Activated T-cell treated with anti-CD3 and anti-CD28 coated beads, Interleukin-2, amount 50 U/mL, for 72 hours (primary cell): Measurements from ENCODE around the gene PIGT. TPM values are rescaled to one million over a fixed set of nuclear protein-coding genes. Genes with fewer than 3 reads are reported as not detected.
A peak's percentile ranks its signal among the peaks of the same experiment; 100 is the strongest.

Experiments used
- ATAC-seq, 2 donors: fragments of 150-1000 bp; cut with Tn5 transposase; replicated peaks in 1 of 2; 2 replicates each; pipeline ENCODE4 v1.10.0; 2021; ENCODE audit warnings: moderate library complexity in 2 of 2, mild to moderate bottlenecking in 1 of 2
- DNase-seq, 2 donors: peaks; one replicate each; pipeline ENCODE4 v3.0.0; 2021 to 2022; ENCODE audit warnings: mixed read lengths in 1 of 2
- H3K27ac Mint-ChIP-seq: one replicate; pipeline ENCODE4 v1.8.0; 2022; ENCODE audit warnings: mild to moderate bottlenecking, moderate library complexity, mixed read lengths
- H3K27me3 Mint-ChIP-seq: one replicate; pipeline ENCODE4 v1.8.0; 2022; ENCODE audit warnings: low read depth, mixed read lengths
- H3K36me3 Mint-ChIP-seq, 2 donors: one replicate each; pipeline ENCODE4 v1.8.0; 2022; ENCODE audit warnings: mixed read lengths in 2 of 2, mild to moderate bottlenecking in 1 of 2; ENCODE audit not compliant: insufficient read depth in 2 of 2
- H3K4me1 Mint-ChIP-seq: one replicate; pipeline ENCODE4 v1.8.0; 2022; ENCODE audit warnings: low read depth, mixed read lengths
- H3K4me3 Mint-ChIP-seq, 2 donors: one replicate each; pipeline ENCODE4 v1.8.0; 2022; ENCODE audit warnings: mild to moderate bottlenecking in 2 of 2, mixed read lengths in 2 of 2, moderate library complexity in 2 of 2
- H3K9me3 Mint-ChIP-seq, 2 donors: one replicate each; pipeline ENCODE4 v1.8.0; 2022; ENCODE audit warnings: mixed read lengths in 2 of 2
- total RNA-seq, 2 donors: library from RNA; stranded (reverse); gene quantifications; one replicate each; pipeline ENCODE4 v1.2.3, GENCODE V29; 2022

The PIGT gene
- total RNA-seq, 2 donors from 2014 or later = 60.4 to 63.7 TPM

DNA sequence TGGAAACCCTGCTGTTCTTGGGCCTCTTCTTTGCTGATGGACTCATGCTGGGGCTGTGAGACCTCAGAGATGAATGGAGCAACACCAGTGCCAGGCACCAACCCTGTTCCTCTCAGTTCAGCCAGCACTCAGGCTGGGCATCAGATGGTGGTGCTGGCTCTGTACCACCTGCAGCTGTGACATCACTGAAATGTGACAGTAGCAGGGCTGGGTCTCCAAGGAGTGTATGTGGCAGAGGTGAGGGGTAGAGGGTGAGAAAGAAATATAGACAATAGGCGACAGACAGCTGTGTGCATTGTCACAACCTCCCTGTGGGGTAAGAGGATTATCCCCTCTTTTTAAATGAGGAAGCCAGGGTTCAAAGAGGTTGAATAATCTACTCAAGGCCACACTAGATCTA is 37.8 kb upstream of the PIGT start, which contains the start of gene TP53TG5:
TSS of gene TP53TG5 (minus strand) at position 135 of the 400 bp plus-strand sequence. CDS start at position 46, 89 bp downstream.
- no peaks in the 10 kb centered on the region for H3K9me3 Mint-ChIP-seq
- H3K27me3 Mint-ChIP-seq = no peaks in the 10 kb centered on the region
- ATAC-seq (no peak), DNase-seq (no peak)
- peaks cover 24% of the 10 kb centered on the region for H3K4me1 Mint-ChIP-seq
- no peak within 1 kb of the TSS for H3K4me3 Mint-ChIP-seq
- peaks cover 0 to 2% of the 10 kb centered on the region in 2 donors for H3K36me3 Mint-ChIP-seq
- no peak within 1 kb of the TSS for H3K27ac Mint-ChIP-seq

DNA sequence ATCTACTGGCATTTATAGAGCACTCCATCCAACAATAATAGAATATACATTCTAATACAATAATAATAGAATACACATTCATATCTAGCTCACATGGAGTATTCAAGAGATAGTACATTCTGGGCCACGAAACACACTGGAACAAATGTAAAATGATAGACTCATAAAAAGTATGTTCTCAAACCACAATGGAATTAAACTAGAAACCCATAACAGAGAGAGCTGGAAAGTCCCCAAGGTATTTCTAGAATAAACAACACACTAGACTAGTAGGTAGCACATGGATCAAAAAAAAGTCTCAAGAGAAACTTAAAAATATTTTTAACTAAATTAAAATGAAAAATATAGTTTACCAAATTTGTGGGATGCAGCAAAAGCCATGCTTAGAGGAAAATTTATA is 28.7 kb upstream of the PIGT start:
- peak; percentile 33 to 61 for ATAC-seq
- Mint-ChIP-seq H3K4me3 (no peak overlapping the region), H3K9me3 (peaks cover 4 to 5% of the 10 kb centered on the region in 2 donors), H3K36me3 (peaks cover 5 to 6% of the 10 kb centered on the region in 2 donors), H3K4me1 (peaks cover 35% of the 10 kb centered on the region), H3K27me3 (no peaks in the 10 kb centered on the region), H3K27ac (no peak overlapping the region)
- DNase-seq = no peak

DNA sequence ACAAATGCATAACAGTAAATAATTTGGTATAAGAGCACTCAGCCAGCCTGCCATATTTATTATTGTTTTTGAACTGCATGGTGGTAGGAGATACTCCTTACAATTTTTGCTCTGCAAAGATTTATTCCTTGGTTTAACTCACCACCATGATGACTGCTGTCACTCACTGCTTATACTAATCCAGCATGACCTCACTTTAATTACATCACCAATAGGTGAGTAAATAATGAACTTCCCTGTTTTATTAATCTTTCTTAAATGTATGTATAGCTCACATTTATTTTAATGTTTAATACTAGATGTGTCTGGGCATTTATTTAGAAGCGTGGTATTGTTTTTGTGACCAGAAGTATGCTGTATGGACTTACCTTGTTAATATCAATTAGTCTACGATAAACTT is 25.0 kb upstream of the PIGT start:
- H3K4me3 Mint-ChIP-seq = no peak overlapping the region
- peaks cover 5 to 6% of the 10 kb centered on the region in 2 donors for H3K36me3 Mint-ChIP-seq
- H3K27ac Mint-ChIP-seq = no peak overlapping the region
- ATAC-seq = no peak
- peaks cover 4 to 5% of the 10 kb centered on the region in 2 donors for H3K9me3 Mint-ChIP-seq
- DNase-seq = no peak
- peaks cover 35% of the 10 kb centered on the region for H3K4me1 Mint-ChIP-seq
- no peaks in the 10 kb centered on the region for H3K27me3 Mint-ChIP-seq

DNA sequence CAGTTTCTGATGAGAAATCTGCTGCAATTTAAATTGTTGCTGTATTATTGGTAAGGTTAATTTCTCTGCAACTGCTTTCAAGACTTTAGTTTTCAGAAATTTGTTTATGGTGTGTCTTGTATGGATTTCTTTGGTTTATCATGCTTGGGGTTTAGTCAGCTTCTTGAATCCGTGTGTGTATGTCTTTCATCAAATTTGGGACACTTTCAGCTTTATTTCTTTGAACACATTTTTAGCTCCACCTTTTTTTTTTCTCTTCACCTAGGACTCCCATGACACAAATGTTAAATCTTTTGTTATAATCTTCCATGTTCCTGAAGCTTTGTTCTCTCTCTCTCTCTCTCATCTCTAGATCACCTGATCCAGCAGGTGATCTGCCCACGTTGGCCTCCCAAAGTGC is 24.4 kb upstream of the PIGT start:
- Mint-ChIP-seq H3K27ac (peak overlapping the region; percentile 34), H3K27me3 (no peaks in the 10 kb centered on the region), H3K4me1 (peaks cover 33% of the 10 kb centered on the region), H3K9me3 (peaks cover 4 to 5% of the 10 kb centered on the region in 2 donors), H3K36me3 (peaks cover 5 to 6% of the 10 kb centered on the region in 2 donors), H3K4me3 (peak overlapping the region in 1 of 2 donors; percentile 8)
- ATAC-seq (no peak), DNase-seq (no peak)

DNA sequence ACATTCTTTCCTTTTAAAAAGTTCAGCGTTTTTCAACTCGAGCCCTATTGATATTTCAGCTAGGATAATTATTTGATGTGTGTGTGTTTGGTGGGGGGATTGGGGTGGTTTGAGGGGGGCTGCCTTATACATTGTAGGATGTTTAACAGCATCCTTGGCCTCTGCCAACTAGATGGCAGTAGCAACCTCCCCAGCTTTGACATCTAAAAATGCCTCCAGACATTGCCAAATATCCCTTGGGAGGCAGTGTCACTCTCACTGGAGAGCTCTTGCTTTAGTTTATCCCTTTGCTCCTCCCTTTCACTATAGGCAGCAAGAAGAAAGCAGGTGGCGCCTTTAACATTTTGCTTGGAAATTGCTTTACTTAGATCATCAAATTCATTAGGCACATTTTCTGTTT is 23.2 kb upstream of the PIGT start:
- Mint-ChIP-seq H3K27me3 (no peaks in the 10 kb centered on the region), H3K27ac (no peak overlapping the region), H3K9me3 (peaks cover 0 to 4% of the 10 kb centered on the region in 2 donors), H3K36me3 (peaks cover 0 to 2% of the 10 kb centered on the region in 2 donors), H3K4me1 (peaks cover 21% of the 10 kb centered on the region), H3K4me3 (no peak overlapping the region)
- DNase-seq (no peak), ATAC-seq (no peak)

DNA sequence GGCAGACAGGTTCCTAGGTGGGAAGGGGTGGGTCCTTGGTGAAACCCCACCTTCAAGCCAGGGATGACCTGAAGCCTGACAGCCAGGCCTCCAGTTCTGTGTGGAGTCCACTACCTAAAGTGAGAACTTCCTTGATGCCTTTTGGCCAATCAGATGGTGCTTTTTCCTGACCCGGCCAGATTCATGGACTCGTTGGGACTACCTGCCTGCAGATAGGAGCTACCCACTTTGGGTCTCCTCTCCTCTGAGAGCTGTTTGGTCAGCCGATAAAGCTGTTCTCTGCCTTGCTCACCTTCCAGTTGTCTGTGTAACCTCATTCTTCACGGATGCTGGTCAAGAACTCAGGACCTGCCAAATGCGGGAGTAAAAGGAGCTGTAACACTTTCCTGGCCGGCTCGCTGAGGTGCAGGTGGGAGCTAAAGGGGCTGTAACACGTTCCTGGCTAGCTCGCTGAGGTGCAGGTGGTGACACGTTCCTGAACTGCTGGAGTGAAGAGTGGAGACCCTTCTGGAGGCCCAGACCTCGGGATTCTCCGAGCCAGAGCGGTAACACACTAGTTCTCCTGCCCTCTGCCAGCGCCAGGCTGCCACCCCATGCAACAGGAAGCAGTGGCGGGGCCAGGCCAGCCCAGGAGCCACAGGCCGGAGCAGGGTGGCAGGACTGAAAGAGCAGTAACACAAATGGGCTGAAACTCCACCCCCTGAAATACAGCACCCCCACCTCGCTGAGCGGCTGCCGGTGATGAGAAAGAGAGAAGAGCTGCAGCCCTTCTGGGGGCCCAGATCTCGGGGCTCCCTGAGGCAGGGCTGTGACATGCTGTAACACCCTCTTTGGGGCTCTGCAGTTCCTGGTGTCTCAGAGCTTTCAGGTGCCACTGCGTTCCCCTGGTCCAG is 21.5 kb upstream of the PIGT start:
- no peak overlapping the region for H3K4me3 Mint-ChIP-seq
- H3K27ac Mint-ChIP-seq = no peak overlapping the region
- H3K27me3 Mint-ChIP-seq = no peaks in the 10 kb centered on the region
- H3K36me3 Mint-ChIP-seq = peaks cover 0 to 2% of the 10 kb centered on the region in 2 donors
- no peaks in the 10 kb centered on the region for H3K9me3 Mint-ChIP-seq
- peaks cover 10% of the 10 kb centered on the region for H3K4me1 Mint-ChIP-seq
- DNase-seq = no peak
- no peak for ATAC-seq

DNA sequence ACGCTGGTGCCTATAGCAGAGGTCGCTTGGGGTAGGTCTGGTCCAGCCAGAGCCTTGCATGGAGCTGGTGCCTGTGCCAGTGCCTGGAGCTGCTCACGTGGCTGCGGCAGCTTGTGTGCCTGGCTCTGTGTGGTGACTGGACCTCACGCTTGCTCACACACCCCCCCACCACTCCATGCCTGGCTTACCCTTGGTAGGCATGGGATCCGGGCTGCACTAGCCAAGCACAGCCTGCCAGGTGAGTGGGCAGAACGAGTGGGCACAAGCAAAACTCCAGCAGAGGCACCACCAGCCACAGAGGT is 20.9 kb upstream of the PIGT start:
- peaks cover 10% of the 10 kb centered on the region for H3K4me1 Mint-ChIP-seq
- DNase-seq (no peak), ATAC-seq (no peak)
- H3K36me3 Mint-ChIP-seq = peaks cover 6 to 8% of the 10 kb centered on the region in 2 donors
- H3K27ac Mint-ChIP-seq = no peak overlapping the region
- H3K9me3 Mint-ChIP-seq = peaks cover 1 to 2% of the 10 kb centered on the region in 2 donors
- no peak overlapping the region for H3K4me3 Mint-ChIP-seq
- no peaks in the 10 kb centered on the region for H3K27me3 Mint-ChIP-seq

DNA sequence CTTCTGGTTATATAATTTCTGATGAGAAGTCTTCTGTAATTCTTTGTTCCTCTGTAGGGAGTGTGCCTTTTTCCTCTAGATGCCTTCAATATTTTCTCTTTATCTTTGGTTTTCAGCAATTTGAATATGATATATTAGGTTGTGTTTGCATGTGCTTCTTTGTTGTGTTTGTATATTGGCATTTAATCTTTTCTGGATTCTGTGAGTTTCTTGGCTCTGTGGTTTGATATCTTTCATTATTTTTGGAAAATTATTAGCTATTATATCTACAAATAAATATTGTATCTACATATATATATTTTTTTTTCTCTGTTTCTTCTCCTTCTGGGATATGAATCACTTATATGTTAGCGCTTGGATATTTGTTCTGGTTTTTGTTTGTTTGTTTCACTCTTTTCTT is 16.9 kb upstream of the PIGT start:
- peaks cover 10 to 12% of the 10 kb centered on the region in 2 donors for H3K9me3 Mint-ChIP-seq
- peaks cover 19 to 27% of the 10 kb centered on the region in 2 donors for H3K36me3 Mint-ChIP-seq
- H3K27ac Mint-ChIP-seq = no peak overlapping the region

DNA sequence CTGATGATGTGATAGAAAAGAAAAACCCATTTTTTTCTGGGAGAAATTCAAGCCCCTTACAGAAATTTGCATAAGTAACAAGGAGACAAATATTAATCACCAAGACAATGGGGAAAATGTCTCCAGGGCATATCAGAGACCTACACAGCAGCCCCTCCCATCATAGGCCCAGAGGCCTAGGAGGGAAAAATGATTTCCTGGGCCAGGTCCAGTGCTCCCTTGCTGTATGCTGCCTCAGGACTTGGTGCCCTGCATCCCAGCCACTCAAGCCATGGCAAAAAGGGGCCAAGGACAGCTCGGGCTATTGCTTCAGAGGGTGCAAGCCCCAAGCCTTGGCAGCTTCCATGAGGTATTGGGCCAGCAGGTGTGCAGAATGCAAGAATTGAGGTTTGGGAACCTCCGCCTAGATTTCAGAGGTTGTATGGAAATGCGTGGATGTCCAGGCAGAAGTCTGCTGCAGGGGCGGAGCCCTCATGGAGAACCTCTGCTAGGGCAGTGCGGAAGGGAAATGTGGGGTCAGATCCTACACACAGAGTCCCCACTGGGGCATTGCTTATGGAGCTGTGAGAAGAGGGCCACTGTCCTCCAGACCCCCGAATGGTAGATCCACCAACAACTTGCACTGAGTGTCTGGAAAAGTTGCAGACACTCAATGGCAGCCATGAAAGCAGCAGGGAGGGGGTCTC is 15.5 kb upstream of the PIGT start:
- Mint-ChIP-seq H3K27ac (no peak overlapping the region), H3K4me3 (no peak overlapping the region), H3K36me3 (peaks cover 21 to 27% of the 10 kb centered on the region in 2 donors), H3K4me1 (peaks cover 18% of the 10 kb centered on the region), H3K9me3 (peaks cover 10 to 12% of the 10 kb centered on the region in 2 donors), H3K27me3 (no peaks in the 10 kb centered on the region)
- DNase-seq = no peak
- ATAC-seq = no peak

More for the DNA sequence above, 16.9 kb upstream of the PIGT start:
- no peak overlapping the region for H3K4me3 Mint-ChIP-seq
- peaks cover 9% of the 10 kb centered on the region for H3K4me1 Mint-ChIP-seq
- H3K27me3 Mint-ChIP-seq = no peaks in the 10 kb centered on the region
- ATAC-seq (no peak), DNase-seq (no peak)

DNA sequence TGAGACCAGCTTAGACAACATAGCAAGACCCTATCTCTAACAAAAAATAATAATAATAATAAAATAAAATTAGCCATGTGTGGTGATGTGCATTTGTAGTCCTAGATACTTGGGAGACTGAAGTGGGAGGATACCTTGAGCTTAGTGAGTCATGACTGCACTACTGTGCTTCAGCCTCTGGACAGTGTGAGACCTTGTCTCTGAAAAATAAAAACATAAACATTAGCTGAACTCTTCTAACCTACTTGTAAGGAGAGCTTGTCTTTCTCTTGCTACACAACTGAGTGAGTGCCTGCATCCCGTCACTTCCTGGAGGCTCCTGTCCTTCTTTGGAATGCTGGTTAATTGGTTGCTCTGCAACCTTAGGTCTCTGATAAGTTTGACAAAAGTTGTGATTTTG is 13.0 kb upstream of the PIGT start:
- peaks cover 21 to 27% of the 10 kb centered on the region in 2 donors for H3K36me3 Mint-ChIP-seq
- H3K27me3 Mint-ChIP-seq = no peaks in the 10 kb centered on the region
- H3K27ac Mint-ChIP-seq = no peak overlapping the region
- no peak overlapping the region for H3K4me3 Mint-ChIP-seq
- ATAC-seq (no peak), DNase-seq (no peak)
- peaks cover 29% of the 10 kb centered on the region for H3K4me1 Mint-ChIP-seq
- H3K9me3 Mint-ChIP-seq = peaks cover 10 to 12% of the 10 kb centered on the region in 2 donors

DNA sequence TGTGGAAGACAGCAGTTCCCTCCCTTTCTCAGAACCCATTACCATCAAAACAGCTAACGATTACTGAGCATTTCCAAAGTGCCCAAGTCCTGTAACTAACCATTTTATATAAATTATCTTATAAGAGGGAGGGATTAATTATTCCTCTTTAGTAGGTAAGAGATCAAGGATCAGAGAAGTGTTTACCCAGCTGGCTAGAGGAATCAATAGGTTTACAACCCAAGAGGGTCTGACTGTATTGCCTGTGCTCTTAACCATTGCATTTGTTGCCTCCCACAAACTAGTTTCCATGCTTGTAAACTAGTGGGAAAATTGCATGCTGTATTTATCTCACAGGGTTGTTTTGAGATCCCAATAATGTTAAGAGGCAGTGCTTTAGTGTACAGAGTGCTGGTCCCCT is 11.5 kb upstream of the PIGT start:
- H3K27ac Mint-ChIP-seq = no peak overlapping the region
- peaks cover 19 to 27% of the 10 kb centered on the region in 2 donors for H3K36me3 Mint-ChIP-seq
- ATAC-seq (no peak), DNase-seq (no peak)
- peaks cover 38% of the 10 kb centered on the region for H3K4me1 Mint-ChIP-seq
- no peaks in the 10 kb centered on the region for H3K27me3 Mint-ChIP-seq
- H3K4me3 Mint-ChIP-seq = peak overlapping the region; percentile 65 to 88
- H3K9me3 Mint-ChIP-seq = peaks cover 10 to 12% of the 10 kb centered on the region in 2 donors

DNA sequence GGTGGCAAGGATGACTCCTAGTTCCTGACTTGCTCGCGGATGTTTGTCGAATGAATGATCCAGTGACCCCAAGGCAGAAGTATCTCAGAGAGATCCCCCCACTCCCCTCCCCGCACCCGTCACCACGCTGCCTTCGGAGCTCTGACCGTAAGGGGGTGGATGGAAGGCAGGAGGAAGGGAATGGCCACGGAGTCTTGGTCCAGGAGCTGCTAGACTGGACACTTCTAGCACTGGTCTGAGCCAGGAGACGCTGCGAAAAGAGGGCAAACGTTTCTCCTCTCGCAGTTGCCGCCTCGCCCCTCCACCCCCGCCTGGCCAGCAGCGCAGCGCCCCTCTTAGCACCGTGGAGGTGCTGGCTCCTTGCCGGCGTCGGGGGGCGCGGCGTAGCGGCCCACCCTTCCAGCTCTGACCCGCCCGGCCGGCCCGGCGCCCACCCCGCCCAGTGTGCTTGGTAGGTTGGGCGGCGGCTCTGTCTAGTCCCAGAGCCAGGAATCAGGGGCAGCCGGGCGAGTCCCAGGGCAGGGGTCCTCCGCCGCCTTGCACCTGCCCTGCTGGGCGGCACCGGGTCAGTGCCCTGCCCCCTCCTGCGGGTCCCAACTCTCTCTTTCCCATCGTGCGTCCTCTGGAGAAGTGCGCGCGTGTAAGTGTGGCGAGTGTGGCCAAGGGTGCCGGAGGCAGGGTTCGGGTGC is 10.2 kb upstream of the PIGT start:
- ATAC-seq (peak in 1 of 2 donors; percentile 47), DNase-seq (peak in 1 of 2 donors; percentile 11)
- H3K27ac Mint-ChIP-seq = no peak overlapping the region
- peaks cover 8% of the 10 kb centered on the region in 2 donors for H3K9me3 Mint-ChIP-seq
- peaks cover 38% of the 10 kb centered on the region for H3K4me1 Mint-ChIP-seq
- H3K36me3 Mint-ChIP-seq = peaks cover 15 to 16% of the 10 kb centered on the region in 2 donors
- H3K27me3 Mint-ChIP-seq = no peaks in the 10 kb centered on the region
- peak overlapping the region; percentile 71 to 88 for H3K4me3 Mint-ChIP-seq
